Stimulated activated naive CD8-positive, alpha-beta T cell treated with anti-CD3 and anti-CD28 coated beads, Interleukin-15, amount 100 ng/mL, for 72 hours (primary cell): ENCODE data around the gene ZDHHC14.
"Not testable (repeated sequence)": the region's sequence is repeated elsewhere in the genome, so short reads cannot be mapped to it uniquely, and the experiment has no call there.

Experiments used
- ATAC-seq: fragments of 150-1000 bp; cut with Tn5 transposase; 2 replicates; pipeline ENCODE4 v1.10.0; 2021; ENCODE audit warnings: mild to moderate bottlenecking, moderate library complexity
- DNase-seq, 2 donors: peaks; one replicate each; pipeline ENCODE4 v3.0.0; 2021 to 2022
- H3K27ac Mint-ChIP-seq, 2 donors: one replicate each; pipeline ENCODE4 v1.8.0; 2022; ENCODE audit warnings: mild to moderate bottlenecking in 2 of 2, mixed read lengths in 2 of 2, moderate library complexity in 2 of 2
- H3K27me3 Mint-ChIP-seq: one replicate; pipeline ENCODE4 v1.8.0; 2022; ENCODE audit warnings: mixed read lengths
- H3K4me1 Mint-ChIP-seq: one replicate; pipeline ENCODE4 v1.8.0; 2022; ENCODE audit warnings: mild to moderate bottlenecking, mixed read lengths
- H3K4me3 Mint-ChIP-seq, 2 donors: one replicate each; pipeline ENCODE4 v1.8.0; 2022; ENCODE audit warnings: mild to moderate bottlenecking in 2 of 2, mixed read lengths in 2 of 2, moderate library complexity in 1 of 2
- H3K9me3 Mint-ChIP-seq, 2 donors: one replicate each; pipeline ENCODE4 v1.8.0; 2022; ENCODE audit warnings: mixed read lengths in 2 of 2

ZDHHC14 gene

DNA sequence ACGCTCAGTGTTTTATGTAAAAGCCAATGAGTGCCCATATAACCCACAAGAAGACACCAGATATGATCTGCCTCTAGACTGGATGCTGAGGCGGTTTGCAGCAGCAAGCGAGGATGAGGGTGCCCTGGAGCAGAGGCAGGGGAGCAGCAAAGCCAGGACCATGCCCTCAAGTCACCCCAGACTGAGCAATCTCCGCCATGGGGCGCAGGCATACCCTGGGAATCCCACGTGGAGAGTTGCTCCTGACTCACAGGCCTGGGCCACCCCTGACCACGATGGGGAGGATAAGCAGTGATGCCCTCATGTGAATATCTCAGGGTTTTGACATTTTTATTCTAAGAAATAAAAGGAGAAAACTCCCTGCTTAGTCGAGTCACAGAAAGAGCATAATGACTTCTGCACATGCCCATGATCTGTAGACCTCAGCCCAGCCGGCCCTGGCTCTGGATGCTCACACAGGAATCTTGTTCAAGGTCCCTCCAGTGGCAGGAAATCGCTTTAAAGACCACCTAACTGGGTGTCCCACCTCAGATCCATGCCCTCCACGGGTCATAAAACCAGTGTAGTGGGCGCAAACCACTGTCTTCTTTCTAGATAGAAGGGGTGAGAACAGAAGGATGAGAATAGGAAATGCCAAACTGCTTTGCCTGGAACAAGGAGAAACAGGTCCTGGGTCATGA lies 303.8 kb downstream of the ZDHHC14 start:
- no peaks in the 10 kb centered on the region for H3K27me3 Mint-ChIP-seq
- H3K9me3 Mint-ChIP-seq = no peaks in the 10 kb centered on the region
- H3K4me3 Mint-ChIP-seq = no peak overlapping the region
- no peak for DNase-seq
- no peak for ATAC-seq
- no peak overlapping the region for H3K27ac Mint-ChIP-seq
- H3K4me1 Mint-ChIP-seq = no peaks in the 10 kb centered on the region

- Mint-ChIP-seq H3K9me3 (no peaks in the 10 kb centered on the region), H3K4me3 (no peak overlapping the region), H3K27me3 (no peaks in the 10 kb centered on the region), H3K4me1 (no peaks in the 10 kb centered on the region), H3K27ac (no peak overlapping the region)
- DNase-seq (no peak), ATAC-seq (no peak)
Observed at GRCh38 chr6:157685596-157686280, 304.7 kb downstream of the ZDHHC14 start.

DNA sequence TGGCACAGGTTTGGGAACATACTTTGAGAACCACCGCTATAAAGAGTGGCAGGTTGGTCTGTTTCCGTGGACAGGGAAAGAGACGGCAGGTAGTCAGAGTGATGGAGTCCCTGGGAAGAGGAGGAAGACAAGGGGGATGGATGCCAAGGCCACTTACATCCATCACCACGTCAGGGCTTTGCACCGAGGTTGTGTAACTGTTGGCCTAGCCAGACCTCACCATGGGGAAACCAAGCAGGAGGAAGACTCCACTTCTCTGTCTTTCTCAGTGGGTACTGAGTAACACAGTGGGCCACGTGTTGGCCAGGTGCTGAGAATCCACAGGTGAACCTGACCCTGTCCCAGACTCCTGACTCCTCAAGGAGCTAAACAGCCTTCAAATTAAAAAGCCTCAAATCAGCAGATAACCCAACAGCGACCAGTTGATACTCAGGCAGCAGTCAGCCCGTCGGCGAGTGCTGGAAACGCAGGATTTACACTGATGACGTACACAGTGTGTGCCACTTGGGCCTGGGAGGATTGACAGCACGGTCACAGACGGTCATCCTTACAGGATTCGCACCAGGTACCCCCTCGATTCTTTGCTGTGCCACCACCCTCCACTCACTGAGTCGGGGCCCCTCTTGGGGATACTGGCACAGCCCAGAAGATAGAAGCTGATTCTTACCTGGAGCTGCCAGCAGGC lies 307.4 kb downstream of the ZDHHC14 start:
- no peak overlapping the region for H3K27ac Mint-ChIP-seq
- peaks cover 11% of the 10 kb centered on the region for H3K27me3 Mint-ChIP-seq
- no peaks in the 10 kb centered on the region for H3K4me1 Mint-ChIP-seq
- ATAC-seq = no peak
- DNase-seq = no peak
- H3K4me3 Mint-ChIP-seq = no peak overlapping the region
- no peaks in the 10 kb centered on the region for H3K9me3 Mint-ChIP-seq

GRCh38 chr6:157688960-157689599 lies 308.1 kb downstream of the ZDHHC14 start:
- ATAC-seq = no peak
- Mint-ChIP-seq H3K27me3 (peaks cover 11% of the 10 kb centered on the region), H3K9me3 (no peaks in the 10 kb centered on the region), H3K27ac (no peak overlapping the region), H3K4me1 (no peaks in the 10 kb centered on the region), H3K4me3 (no peak overlapping the region)
- DNase-seq = no peak

- H3K4me3 Mint-ChIP-seq = no peak overlapping the region
- H3K9me3 Mint-ChIP-seq = no peaks in the 10 kb centered on the region
- no peak overlapping the region for H3K27ac Mint-ChIP-seq
- DNase-seq (no peak), ATAC-seq (no peak)
- peaks cover 11% of the 10 kb centered on the region for H3K27me3 Mint-ChIP-seq
- no peaks in the 10 kb centered on the region for H3K4me1 Mint-ChIP-seq
Observed at GRCh38 chr6:157689875-157690274, 308.9 kb downstream of the ZDHHC14 start.

DNA sequence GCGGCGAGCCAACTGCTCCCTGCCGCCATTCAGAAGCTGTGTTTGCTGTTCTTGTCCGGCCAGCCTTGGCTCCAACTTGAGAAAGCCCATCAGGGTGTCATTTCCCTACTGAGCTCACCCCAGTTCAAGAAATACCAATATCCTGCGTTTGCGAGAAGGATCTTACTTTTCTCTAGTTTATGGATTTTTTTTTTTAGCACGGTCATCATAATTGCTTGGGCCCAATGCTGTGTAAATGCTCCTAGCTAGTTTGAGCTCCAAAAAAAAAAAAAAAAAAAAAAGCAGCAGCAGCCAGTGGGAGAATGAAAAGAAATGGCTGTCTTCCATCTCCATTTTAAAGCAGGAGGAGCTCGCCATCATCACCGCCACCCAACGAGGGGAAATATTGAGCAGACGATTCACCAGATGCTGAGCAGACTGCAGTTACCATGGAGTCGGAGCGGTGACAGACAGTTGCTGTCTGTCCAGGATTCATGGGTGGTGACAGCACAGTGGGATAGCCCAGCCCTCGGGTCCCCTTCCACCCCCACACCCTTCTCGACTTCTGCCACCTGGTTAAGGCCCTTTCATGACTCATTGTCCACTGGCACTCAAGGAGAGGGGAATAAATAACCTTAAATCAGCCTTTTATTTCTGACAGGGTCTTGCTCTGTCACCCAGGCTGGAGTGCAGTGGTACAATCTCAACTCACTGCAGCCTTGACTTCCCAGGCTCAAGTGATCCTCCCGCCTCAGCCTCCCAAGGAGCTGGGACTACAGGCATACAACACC lies 309.6 kb downstream of the ZDHHC14 start:
- DNase-seq (no peak), ATAC-seq (no peak)
- no peaks in the 10 kb centered on the region for H3K4me1 Mint-ChIP-seq
- H3K27ac Mint-ChIP-seq = peak overlapping the region in 1 of 2 donors; percentile 14
- no peak overlapping the region for H3K4me3 Mint-ChIP-seq
- no peaks in the 10 kb centered on the region for H3K9me3 Mint-ChIP-seq
- peaks cover 11% of the 10 kb centered on the region for H3K27me3 Mint-ChIP-seq

DNA sequence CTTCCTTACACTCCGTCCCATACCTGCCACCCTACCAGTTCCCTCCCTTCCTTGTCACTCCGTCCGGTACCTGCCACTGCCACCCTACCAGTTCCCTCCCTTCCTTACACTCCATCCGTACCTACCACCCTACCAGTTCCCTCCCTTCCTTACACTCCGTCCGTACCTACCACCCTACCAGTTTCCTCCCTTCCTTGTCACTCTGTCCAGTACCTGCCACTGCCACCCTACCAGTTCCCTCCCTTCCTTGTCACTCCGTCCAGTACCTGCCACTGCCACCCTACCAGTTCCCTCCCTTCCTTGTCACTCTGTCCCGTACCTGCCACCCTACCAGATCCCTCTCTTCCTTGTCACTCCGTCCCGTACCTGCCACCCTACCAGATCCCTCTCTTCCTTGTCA lies 310.6 kb downstream of the ZDHHC14 start:
- not testable (repeated sequence) for H3K4me1 Mint-ChIP-seq, H3K9me3 Mint-ChIP-seq, ATAC-seq, DNase-seq, H3K4me3 Mint-ChIP-seq
- Mint-ChIP-seq H3K27me3 (peaks cover 11% of the 10 kb centered on the region), H3K27ac (peak overlapping the region in 1 of 2 donors; percentile 31)

DNA sequence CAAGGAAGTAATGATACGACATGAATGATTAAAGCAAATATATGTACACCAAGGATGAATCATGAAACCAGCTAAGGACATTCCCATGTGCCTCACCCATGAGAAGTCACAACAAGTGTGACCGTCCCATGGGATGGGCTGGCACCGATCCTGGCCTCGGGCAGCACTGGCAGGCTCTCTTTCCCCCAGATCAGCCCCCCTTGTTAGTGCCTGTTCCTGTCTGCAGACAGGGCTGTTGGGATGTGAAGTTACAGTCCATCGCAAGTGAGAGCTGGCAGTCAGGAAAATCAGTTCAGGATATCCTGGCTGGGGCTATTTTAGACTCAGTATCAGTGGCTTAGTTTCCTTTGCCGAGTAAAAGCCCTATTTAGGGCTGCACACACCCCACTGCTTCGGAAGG lies 312.9 kb downstream of the ZDHHC14 start:
- ATAC-seq (no peak), DNase-seq (no peak)
- Mint-ChIP-seq H3K4me3 (no peak overlapping the region), H3K9me3 (peaks cover 4 to 20% of the 10 kb centered on the region in 2 donors), H3K27me3 (peaks cover 11% of the 10 kb centered on the region), H3K27ac (no peak overlapping the region), H3K4me1 (no peaks in the 10 kb centered on the region)

DNA sequence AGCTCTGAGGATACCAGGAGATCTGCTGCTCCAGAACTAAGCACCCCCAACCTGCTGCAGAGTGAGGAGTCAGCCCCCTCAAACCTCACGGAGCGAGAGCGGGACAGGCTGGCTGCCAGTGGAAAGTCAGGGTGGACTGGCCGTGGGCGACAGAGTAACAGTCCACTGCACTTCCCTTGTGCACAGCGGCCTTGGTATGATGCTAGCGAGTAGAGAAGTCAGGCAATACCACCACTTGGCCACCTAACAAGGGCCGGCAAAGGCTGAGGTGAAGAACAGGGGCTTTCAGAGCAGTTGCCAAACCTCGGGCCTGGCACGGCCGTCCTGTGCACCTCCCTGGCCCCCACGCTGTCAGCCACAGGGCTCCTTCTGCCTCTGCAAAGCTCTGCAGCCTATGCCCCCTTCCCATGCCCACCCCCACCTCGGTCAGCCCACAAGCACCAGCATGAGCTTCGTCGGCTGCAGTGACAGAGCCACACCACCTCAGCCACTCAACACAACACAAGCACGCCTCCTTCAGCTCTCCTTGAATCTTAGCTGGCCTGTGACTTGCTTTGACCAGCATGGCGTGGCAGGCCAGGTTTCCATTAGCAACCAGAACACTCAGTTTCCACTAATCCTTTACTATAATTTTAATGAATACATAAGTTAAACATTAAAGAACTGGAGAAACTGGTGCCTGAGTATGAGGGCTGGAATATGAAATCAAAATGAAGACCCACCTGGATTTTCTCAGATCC lies 314.5 kb downstream of the ZDHHC14 start:
- H3K27ac Mint-ChIP-seq = no peak overlapping the region
- peaks cover 4 to 21% of the 10 kb centered on the region in 2 donors for H3K9me3 Mint-ChIP-seq
- H3K27me3 Mint-ChIP-seq = peaks cover 11% of the 10 kb centered on the region
- H3K4me1 Mint-ChIP-seq = no peaks in the 10 kb centered on the region
- no peak for DNase-seq
- H3K4me3 Mint-ChIP-seq = no peak overlapping the region
- no peak for ATAC-seq

GRCh38 chr6:157699777-157700636 lies 319.0 kb downstream of the ZDHHC14 start:
- ATAC-seq (no peak), DNase-seq (no peak)
- peaks cover 4 to 28% of the 10 kb centered on the region in 2 donors for H3K9me3 Mint-ChIP-seq
- H3K4me1 Mint-ChIP-seq = no peaks in the 10 kb centered on the region
- no peak overlapping the region for H3K4me3 Mint-ChIP-seq
- H3K27me3 Mint-ChIP-seq = no peaks in the 10 kb centered on the region
- no peak overlapping the region for H3K27ac Mint-ChIP-seq

- H3K9me3 Mint-ChIP-seq, H3K4me1 Mint-ChIP-seq, H3K4me3 Mint-ChIP-seq, H3K27ac Mint-ChIP-seq, ATAC-seq, DNase-seq, H3K27me3 Mint-ChIP-seq: not testable (repeated sequence)
Observed at GRCh38 chr6:157706351-157706750, 325.4 kb downstream of the ZDHHC14 start.

DNA sequence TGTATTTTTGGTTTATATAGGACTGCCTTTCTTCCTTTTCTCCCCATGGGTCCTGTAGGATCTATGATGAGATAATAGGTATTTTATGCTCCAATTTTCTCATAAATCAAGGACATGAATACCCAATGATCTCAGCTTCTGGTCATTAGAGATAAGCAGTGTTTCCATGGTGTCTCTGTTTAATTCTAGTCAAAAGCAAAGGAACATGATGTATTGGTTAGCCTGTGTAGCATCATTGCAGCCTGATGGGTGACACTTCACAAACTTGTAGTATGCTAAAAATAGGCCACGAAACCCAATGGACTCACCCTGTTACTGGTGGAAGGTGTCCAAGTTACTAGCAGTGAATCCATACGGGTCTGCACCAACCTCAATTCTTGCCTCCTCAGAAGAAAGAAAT lies 325.9 kb downstream of the ZDHHC14 start:
- Mint-ChIP-seq H3K27ac (no peak overlapping the region), H3K27me3 (no peaks in the 10 kb centered on the region)

DNA sequence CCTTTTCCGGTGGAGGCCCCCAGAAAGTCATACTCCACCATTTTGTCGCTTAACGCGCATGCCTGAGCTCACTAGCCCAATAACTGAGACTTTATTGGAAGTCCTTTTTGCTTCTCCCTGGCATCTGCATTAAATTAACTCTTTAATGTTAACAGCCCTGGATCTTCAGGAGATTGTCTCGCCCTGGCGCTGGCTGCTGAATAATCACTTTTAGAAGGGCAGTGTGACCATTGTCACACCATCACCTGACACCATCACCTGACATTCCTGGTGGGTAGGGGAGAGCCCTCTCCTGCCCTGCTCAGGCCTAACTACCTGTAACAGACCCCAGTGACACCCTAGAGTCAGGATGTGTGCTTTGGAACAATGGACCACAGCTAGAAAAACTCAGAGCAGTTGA lies 326.6 kb downstream of the ZDHHC14 start:
- no peak overlapping the region for H3K27ac Mint-ChIP-seq
- no peaks in the 10 kb centered on the region for H3K4me1 Mint-ChIP-seq
- no peak overlapping the region for H3K4me3 Mint-ChIP-seq
- no peaks in the 10 kb centered on the region for H3K27me3 Mint-ChIP-seq
- peaks cover 0 to 7% of the 10 kb centered on the region in 2 donors for H3K9me3 Mint-ChIP-seq
- DNase-seq = no peak
- ATAC-seq = no peak

More for the DNA sequence above, 325.9 kb downstream of the ZDHHC14 start:
- no peaks in the 10 kb centered on the region for H3K4me1 Mint-ChIP-seq
- peaks cover 0 to 7% of the 10 kb centered on the region in 2 donors for H3K9me3 Mint-ChIP-seq
- no peak overlapping the region for H3K4me3 Mint-ChIP-seq
- DNase-seq (no peak), ATAC-seq (no peak)

GRCh38 chr6:157708239-157708638 lies 327.2 kb downstream of the ZDHHC14 start:
- DNase-seq (no peak), ATAC-seq (no peak)
- Mint-ChIP-seq H3K27ac (no peak overlapping the region), H3K9me3 (peaks cover 0 to 7% of the 10 kb centered on the region in 2 donors), H3K4me3 (no peak overlapping the region), H3K4me1 (no peaks in the 10 kb centered on the region), H3K27me3 (no peaks in the 10 kb centered on the region)
